AG04449 (cell line): ENCODE results near the gene DIPK1B.

Source experiments
- CTCF ChIA-PET: fragments of 350-600 bp; formaldehyde crosslinking; extraction: SDS; loops from one replicate; lab custom pipeline; 2021; ENCODE audit warnings: antibody characterized with exemption; lab: Yijun Ruan, JAX
- POLR2A ChIA-PET: fragments of 400-600, 350-600 bp; formaldehyde crosslinking; extraction: SDS; loops from one replicate; lab custom pipeline; 2020; ENCODE audit warnings: antibody characterized with exemption, inconsistent platforms; lab: Yijun Ruan, JAX
- DNase-seq: peaks from one replicate; pipeline ENCODE4 v3.0.0-alpha.2; 2010; ENCODE audit warnings: low read depth, low spot score
- H3K4me3 ChIP-seq: 2 replicates; pipeline ENCODE4 v1.5.1; 2011; ENCODE audit warnings: low read depth, mild to moderate bottlenecking, control low read depth, low read length
- TF ChIP-seq, protein P1 (sequence below): IDR thresholded peaks from one replicate; pipeline ENCODE4 v1.5.1; 2011; ENCODE audit warnings: mild to moderate bottlenecking, moderate library complexity, low read length, control low read depth, inconsistent platforms; ENCODE audit not compliant: insufficient read depth; ENCODE audit errors: missing control alignments

The DIPK1B gene

DNA sequence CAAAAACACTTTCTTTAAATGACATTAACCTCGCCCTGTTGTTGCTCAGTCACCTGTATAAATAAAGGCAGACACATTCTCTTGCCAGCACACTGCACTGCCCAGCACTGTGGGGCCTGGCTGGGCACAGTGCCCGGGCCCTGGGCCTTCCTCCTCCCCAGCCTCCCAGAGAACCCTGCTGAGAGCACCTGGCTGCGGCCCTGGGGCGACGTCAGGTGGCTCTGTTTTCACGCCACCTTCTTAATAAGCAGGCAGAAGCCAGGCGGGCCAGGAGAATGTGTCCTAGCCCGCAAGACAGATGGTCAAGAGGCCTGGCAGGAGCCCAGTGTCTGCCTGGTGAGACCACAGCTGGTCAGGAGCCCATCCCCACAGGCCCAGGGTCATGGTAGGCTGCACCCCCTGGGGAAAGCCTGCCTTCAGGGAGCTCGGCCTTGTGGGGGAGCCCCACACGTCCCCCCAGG lies 16.9 kb upstream of the DIPK1B start:
- H3K4me3 ChIP-seq = no peak overlapping the region
- POLR2A ChIA-PET = no interaction called here
- TF ChIP-seq, protein P1, sequence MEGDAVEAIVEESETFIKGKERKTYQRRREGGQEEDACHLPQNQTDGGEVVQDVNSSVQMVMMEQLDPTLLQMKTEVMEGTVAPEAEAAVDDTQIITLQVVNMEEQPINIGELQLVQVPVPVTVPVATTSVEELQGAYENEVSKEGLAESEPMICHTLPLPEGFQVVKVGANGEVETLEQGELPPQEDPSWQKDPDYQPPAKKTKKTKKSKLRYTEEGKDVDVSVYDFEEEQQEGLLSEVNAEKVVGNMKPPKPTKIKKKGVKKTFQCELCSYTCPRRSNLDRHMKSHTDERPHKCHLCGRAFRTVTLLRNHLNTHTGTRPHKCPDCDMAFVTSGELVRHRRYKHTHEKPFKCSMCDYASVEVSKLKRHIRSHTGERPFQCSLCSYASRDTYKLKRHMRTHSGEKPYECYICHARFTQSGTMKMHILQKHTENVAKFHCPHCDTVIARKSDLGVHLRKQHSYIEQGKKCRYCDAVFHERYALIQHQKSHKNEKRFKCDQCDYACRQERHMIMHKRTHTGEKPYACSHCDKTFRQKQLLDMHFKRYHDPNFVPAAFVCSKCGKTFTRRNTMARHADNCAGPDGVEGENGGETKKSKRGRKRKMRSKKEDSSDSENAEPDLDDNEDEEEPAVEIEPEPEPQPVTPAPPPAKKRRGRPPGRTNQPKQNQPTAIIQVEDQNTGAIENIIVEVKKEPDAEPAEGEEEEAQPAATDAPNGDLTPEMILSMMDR = no peak
- DNase-seq = no peak
- CTCF ChIA-PET = interaction anchor here (0.6 to 2.1 kb wide), 5 partner anchors 8 to 211 kb away, joined by 3 to 6 read pairs (median 4); no protein-coding TSS in a partner anchor

DNA sequence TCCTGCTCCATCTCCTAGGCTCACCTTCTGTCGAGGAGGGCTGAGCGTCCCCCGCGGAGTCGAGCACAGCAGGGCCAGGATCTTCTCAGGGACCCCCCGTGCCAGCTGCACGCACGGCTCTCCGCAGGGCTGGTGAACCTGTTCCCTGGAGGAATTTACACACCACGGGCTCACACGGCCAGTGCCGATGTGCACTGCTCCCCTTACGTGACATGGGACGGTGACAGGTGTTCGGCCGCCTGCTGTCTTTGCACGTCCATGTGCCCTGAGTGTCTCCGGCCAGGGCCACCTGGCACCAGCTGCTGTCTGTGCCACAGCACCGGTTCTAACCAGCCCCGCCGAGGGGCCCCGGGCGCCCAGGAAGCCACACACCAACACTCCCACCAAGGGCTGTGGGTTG lies 16.4 kb upstream of the DIPK1B start:
- H3K4me3 ChIP-seq = no peak overlapping the region
- TF ChIP-seq, protein P1 = no peak
- ChIA-PET CTCF (interaction anchor here (1.0 to 1.7 kb wide), 3 partner anchors 7 to 211 kb away, joined by 3 to 5 read pairs (median 4); partner anchors contain the start of gene AGPAT2), POLR2A (interaction anchor here (0.6 kb wide), 1 partner anchor 129 kb away, joined by 3 read pairs; no protein-coding TSS in a partner anchor)
- no peak for DNase-seq

DNA sequence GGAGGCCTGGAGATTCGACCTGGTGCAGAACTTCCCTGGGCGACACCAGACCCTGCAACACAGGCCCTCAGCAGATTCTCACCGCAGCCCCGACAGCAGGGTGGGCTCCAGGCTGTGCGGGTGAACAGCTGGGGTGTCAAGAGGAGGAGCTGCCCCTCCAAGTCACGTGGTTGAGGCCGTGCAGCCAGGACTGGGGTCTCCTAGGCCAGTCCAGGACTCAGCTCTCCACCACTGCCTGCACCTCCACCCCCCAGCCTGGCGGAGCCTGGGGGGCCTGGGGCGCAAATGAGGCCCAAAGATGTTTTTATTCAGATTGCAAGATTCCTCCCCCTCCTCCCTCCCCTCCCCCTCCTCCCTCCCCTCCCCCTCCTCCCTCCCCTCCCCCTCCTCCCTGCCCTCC lies 15.9 kb upstream of the DIPK1B start:
- CTCF ChIA-PET = interaction anchor here (1.0 kb wide), 1 partner anchor 9 kb away, joined by 3 read pairs; the partner anchor contains the start of gene AGPAT2
- DNase-seq = no peak
- no peak overlapping the region for H3K4me3 ChIP-seq
- POLR2A ChIA-PET = interaction anchor here (0.6 kb wide), 1 partner anchor 128 kb away, joined by 3 read pairs; no protein-coding TSS in a partner anchor
- TF ChIP-seq, protein P1 = no peak

DNA sequence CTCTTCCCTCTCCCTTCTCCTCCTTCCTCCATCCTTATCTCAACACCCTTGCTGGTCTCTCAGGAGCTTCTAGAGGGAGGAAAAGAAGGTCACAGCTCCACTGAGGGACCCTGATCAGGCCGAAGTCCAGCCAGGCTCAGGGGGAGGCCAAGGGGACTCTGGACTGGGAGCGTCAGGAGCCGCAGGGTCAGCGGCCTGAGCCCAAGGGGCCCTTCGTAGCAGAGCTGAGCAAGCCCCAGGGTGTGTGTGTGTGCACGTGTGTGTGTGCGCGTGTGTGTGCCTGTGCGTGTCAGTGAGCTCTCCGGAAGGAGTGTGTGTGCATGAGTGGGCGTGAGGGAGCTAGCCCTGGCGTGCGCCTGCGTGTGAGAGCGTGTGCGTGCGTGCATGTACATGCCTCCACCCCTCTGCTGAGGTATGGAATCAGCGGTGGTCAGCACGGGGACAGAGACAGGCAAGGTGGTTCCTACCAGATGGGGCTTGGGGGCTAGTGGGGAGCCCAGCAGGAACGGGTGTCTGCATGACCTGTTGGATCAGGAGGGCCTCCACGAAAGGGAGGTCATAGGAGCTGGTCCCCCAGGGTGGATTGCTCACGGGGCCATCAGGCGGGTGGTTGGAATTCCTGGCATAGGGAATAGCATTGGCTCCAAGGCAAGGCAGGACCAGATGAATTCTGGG lies 15.1 kb upstream of the DIPK1B start:
- H3K4me3 ChIP-seq = no peak overlapping the region
- ChIA-PET CTCF (interaction anchor here (1.1 kb wide), 1 partner anchor 25 kb away, joined by 4 read pairs; no protein-coding TSS in a partner anchor), POLR2A (no interaction called here)
- TF ChIP-seq, protein P1 = no peak
- no peak for DNase-seq

DNA sequence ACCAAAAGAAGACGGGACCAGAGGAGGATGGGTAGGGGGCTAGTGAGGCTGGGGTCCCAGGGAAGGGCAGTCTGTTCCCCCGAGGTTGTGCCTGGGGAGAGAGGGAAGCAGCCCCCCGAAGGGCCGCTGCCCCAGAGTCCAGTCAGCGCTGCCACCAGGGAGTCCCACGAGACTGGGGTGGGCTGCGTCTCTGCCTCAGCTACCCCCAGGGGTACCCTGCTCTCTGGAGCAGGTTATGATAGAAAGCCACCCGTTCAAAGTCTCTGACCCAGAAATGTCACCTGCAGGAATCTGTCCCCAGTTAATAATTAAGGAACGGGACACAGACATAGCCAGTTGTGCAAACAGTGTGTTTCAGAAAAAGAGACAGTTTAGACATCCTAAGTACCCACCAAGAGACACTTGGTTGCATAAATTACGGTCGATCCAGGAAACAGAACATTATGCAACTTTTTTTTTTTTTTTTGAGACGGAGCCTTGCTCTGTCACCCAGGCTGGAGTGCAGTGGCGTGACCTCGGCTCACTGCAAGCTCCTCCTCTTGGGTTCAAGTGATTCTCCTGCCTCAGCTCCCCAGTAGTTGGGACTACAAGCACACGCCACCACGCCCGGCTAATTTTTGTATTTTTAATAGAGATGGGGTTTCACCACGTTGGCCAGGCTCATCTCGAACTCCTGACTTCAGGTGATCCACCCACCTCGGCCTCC lies 14.4 kb upstream of the DIPK1B start:
- no peak for DNase-seq
- ChIA-PET POLR2A (interaction anchor here (1.5 kb wide), 1 partner anchor 30 kb away, joined by 6 read pairs; no protein-coding TSS in a partner anchor), CTCF (interaction anchor here (1.1 kb wide), 1 partner anchor 25 kb away, joined by 4 read pairs; no protein-coding TSS in a partner anchor)
- TF ChIP-seq, protein P1 = no peak
- H3K4me3 ChIP-seq = no peak overlapping the region
